ENCODE results near the gene CT45A1. TPM values are rescaled to one million over a fixed set of nuclear protein-coding genes. Genes with fewer than 3 reads are reported as not detected.

CT45A1 gene
- total RNA-seq, 1 experiment from 2014 or later: not detected

DNA sequence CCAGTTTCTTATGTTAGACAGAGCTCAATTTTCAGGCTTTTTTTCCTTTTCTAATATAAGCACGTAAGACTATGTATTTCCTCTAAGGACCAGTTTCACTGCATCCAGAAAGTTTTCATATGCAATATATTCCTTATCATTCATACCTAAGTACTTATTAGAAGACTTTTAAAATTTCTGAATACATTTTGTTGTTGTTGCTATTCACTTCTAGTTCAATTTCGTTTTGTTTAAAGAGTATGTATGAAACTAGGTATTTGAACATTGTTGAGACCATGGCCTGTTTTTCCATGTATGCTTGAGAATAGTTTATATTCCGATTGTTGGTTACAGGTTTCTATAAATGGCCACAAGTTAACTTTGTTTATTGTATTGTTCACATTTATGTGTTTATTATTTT lies 18.0 kb upstream of the CT45A1 start:
- Mint-ChIP-seq H3K4me3 (no peak overlapping the region), H3K4me1 (no peaks in the 10 kb centered on the region), H3K9me3 (no peaks in the 10 kb centered on the region), H3K27me3 (ENCODE audit: low read depth) (no peaks in the 10 kb centered on the region), H3K27ac (no peak overlapping the region), H3K36me3 (no peaks in the 10 kb centered on the region)
- no peak for TF ChIP-seq ZNF416 (CRISPR knock-in tag; IDR thresholded peaks at IDR 0.05)
- ATAC-seq: no peak
- ChIA-PET POLR2A (no interaction called here), CTCF (no interaction called here)
- no peak for DNase-seq (ENCODE audit: low spot score)

GRCh38 chrX:135697601-135698000 lies 15.8 kb upstream of the CT45A1 start:
- Mint-ChIP-seq H3K4me1 (no peaks in the 10 kb centered on the region), H3K4me3 (no peak overlapping the region), H3K36me3 (no peaks in the 10 kb centered on the region), H3K27me3 (ENCODE audit: low read depth) (no peaks in the 10 kb centered on the region), H3K27ac (no peak overlapping the region), H3K9me3 (no peaks in the 10 kb centered on the region)
- TF ChIP-seq USF1 (CRISPR knock-in tag; IDR thresholded peaks at IDR 0.05) (no peak), KAT7 (CRISPR knock-in tag; IDR thresholded peaks at IDR 0.05; ENCODE audit: borderline replicate concordance) (no peak), CDX4 (CRISPR knock-in tag; IDR thresholded peaks at IDR 0.05; ENCODE audit: borderline replicate concordance) (no peak), RORB (CRISPR knock-in tag; IDR thresholded peaks at IDR 0.05) (no peak), EMX1 (CRISPR knock-in tag; IDR thresholded peaks at IDR 0.05) (no peak), ERG (CRISPR knock-in tag; IDR thresholded peaks at IDR 0.05) (no peak), ZNF263 (CRISPR knock-in tag; IDR thresholded peaks at IDR 0.05; ENCODE audit: low read depth) (no peak), FOXP1 (CRISPR knock-in tag; IDR thresholded peaks at IDR 0.05; ENCODE audit: borderline replicate concordance) (no peak), ZNF138 (CRISPR knock-in tag; conservative IDR thresholded peaks at IDR 0.05) (no peak), PRRX2 (CRISPR knock-in tag; IDR thresholded peaks at IDR 0.05) (no peak), FOXK1 (CRISPR knock-in tag; IDR thresholded peaks at IDR 0.05) (no peak), JAZF1 (CRISPR knock-in tag; IDR thresholded peaks at IDR 0.05) (no peak)
- TF ChIP-seq, protein P1, sequence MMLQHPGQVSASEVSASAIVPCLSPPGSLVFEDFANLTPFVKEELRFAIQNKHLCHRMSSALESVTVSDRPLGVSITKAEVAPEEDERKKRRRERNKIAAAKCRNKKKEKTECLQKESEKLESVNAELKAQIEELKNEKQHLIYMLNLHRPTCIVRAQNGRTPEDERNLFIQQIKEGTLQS (CRISPR knock-in tag; conservative IDR thresholded peaks at IDR 0.05): no peak
- CTCF ChIA-PET: interaction anchor here (0.8 to 1.1 kb wide), 2 partner anchors 10 to 154 kb away, joined by 3 to 4 read pairs; no protein-coding TSS in a partner anchor
- no peak for DNase-seq (ENCODE audit: low spot score)
- POLR2A ChIA-PET: no interaction called here
- ATAC-seq: no peak

DNA sequence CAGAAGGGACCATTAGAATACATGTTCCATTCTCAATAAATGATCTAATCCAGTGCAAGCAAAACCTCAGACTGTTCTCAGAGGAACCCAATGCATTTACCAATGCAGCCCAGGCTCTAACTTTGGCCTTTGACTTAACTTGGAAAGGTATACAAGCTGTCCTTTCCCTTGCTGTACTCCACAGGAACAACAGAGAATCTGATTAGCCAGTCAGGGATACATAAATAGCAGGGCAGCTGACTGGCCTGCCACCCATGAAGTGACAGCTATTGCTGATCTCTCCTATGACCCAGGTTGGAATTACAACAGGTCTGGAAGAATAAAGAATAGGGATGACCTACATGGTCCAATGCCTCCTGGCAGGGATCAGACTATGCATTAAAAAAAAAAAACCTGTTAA lies 14.5 kb upstream of the CT45A1 start:
- Mint-ChIP-seq H3K27ac (no peak overlapping the region), H3K9me3 (no peaks in the 10 kb centered on the region), H3K36me3 (no peaks in the 10 kb centered on the region), H3K4me3 (no peak overlapping the region), H3K4me1 (no peaks in the 10 kb centered on the region), H3K27me3 (ENCODE audit: low read depth) (no peaks in the 10 kb centered on the region)
- TF ChIP-seq, protein P2, sequence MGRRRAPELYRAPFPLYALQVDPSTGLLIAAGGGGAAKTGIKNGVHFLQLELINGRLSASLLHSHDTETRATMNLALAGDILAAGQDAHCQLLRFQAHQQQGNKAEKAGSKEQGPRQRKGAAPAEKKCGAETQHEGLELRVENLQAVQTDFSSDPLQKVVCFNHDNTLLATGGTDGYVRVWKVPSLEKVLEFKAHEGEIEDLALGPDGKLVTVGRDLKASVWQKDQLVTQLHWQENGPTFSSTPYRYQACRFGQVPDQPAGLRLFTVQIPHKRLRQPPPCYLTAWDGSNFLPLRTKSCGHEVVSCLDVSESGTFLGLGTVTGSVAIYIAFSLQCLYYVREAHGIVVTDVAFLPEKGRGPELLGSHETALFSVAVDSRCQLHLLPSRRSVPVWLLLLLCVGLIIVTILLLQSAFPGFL (CRISPR knock-in tag; IDR thresholded peaks at IDR 0.05; ENCODE audit: borderline replicate concordance): no peak
- TF ChIP-seq FOXK1 (CRISPR knock-in tag; IDR thresholded peaks at IDR 0.05): no peak
- no peak for TF ChIP-seq FOXJ3 (CRISPR knock-in tag; IDR thresholded peaks at IDR 0.05; ENCODE audit: borderline replicate concordance)
- no peak for TF ChIP-seq FOXP1 (CRISPR knock-in tag; IDR thresholded peaks at IDR 0.05; ENCODE audit: borderline replicate concordance)
- TF ChIP-seq PRRX2 (CRISPR knock-in tag; IDR thresholded peaks at IDR 0.05): no peak
- TF ChIP-seq AR (CRISPR knock-in tag; IDR thresholded peaks at IDR 0.05): no peak
- no peak for TF ChIP-seq ZNF138 (CRISPR knock-in tag; conservative IDR thresholded peaks at IDR 0.05)
- TF ChIP-seq KAT7 (CRISPR knock-in tag; IDR thresholded peaks at IDR 0.05; ENCODE audit: borderline replicate concordance): no peak
- TF ChIP-seq SP1 (CRISPR knock-in tag; conservative IDR thresholded peaks at IDR 0.05): no peak
- no peak for ATAC-seq
- no peak for DNase-seq (ENCODE audit: low spot score)
- CTCF ChIA-PET: no interaction called here
- POLR2A ChIA-PET: no interaction called here
